ENCODE measurements around the gene FNDC3A.

FNDC3A gene

DNA sequence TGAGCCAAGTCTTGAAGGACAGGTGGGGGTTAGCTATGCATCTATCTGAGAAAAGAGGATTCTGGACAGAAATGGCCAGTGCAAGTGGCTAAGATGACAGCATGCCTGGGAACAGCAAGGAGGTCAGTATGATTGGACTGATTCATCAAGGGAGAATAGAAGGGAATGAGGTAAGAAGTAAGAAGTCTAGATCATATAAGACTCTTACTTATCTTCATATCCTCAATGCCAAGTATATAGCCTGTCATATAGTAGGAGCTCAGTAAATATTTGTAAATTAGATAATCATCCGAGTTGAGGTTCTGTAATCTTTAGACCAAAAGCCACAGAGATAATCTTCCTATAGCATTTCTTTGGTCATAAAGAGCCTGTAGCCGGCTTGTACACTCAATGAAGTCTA is 141.2 kb downstream of the FNDC3A start:
- TF ChIP-seq EP300 (IDR thresholded peaks at IDR 0.05; ENCODE audit: borderline replicate concordance) = no peak
- TF ChIP-seq, protein P1, sequence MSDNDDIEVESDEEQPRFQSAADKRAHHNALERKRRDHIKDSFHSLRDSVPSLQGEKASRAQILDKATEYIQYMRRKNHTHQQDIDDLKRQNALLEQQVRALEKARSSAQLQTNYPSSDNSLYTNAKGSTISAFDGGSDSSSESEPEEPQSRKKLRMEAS (IDR thresholded peaks at IDR 0.05) = no peak
- TF ChIP-seq, protein P2, sequence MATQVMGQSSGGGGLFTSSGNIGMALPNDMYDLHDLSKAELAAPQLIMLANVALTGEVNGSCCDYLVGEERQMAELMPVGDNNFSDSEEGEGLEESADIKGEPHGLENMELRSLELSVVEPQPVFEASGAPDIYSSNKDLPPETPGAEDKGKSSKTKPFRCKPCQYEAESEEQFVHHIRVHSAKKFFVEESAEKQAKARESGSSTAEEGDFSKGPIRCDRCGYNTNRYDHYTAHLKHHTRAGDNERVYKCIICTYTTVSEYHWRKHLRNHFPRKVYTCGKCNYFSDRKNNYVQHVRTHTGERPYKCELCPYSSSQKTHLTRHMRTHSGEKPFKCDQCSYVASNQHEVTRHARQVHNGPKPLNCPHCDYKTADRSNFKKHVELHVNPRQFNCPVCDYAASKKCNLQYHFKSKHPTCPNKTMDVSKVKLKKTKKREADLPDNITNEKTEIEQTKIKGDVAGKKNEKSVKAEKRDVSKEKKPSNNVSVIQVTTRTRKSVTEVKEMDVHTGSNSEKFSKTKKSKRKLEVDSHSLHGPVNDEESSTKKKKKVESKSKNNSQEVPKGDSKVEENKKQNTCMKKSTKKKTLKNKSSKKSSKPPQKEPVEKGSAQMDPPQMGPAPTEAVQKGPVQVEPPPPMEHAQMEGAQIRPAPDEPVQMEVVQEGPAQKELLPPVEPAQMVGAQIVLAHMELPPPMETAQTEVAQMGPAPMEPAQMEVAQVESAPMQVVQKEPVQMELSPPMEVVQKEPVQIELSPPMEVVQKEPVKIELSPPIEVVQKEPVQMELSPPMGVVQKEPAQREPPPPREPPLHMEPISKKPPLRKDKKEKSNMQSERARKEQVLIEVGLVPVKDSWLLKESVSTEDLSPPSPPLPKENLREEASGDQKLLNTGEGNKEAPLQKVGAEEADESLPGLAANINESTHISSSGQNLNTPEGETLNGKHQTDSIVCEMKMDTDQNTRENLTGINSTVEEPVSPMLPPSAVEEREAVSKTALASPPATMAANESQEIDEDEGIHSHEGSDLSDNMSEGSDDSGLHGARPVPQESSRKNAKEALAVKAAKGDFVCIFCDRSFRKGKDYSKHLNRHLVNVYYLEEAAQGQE (IDR thresholded peaks at IDR 0.05; ENCODE audit: low read depth) = no peak
- TF ChIP-seq TAF1 (IDR thresholded peaks at IDR 0.05; ENCODE audit: low read depth) = no peak
- no peak for TF ChIP-seq EGR1 (IDR thresholded peaks at IDR 0.05)

DNA sequence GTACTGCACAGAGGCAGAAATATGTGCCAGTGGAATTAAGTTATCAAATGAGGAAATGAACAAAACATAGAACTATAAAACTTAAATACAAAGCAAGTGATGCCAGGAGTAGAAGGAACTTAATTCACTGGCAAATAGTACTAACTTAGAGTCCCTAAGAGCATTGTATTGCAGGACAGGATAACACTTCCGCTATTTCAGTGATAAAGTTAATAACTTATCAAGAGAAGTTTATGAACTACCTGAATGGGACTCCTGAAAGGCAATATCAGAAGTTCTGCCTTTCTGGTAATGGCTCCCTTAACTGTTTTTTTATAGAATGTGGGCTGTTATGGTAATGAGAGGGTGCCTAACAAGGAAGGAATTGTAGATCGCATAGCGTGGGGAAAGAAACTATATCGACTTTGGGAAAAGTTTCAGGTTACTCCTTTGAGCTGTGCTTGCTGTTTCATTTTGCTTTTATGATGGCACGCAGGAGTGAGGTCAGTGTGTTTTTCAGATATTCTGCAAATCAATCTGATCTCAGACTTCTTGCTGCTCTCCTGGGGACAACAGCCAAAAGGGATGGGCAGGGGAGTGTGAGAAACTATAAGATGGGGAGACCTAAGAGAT is 149.1 kb downstream of the FNDC3A start:
- TF ChIP-seq, protein P3, sequence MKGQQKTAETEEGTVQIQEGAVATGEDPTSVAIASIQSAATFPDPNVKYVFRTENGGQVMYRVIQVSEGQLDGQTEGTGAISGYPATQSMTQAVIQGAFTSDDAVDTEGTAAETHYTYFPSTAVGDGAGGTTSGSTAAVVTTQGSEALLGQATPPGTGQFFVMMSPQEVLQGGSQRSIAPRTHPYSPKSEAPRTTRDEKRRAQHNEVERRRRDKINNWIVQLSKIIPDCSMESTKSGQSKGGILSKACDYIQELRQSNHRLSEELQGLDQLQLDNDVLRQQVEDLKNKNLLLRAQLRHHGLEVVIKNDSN (IDR thresholded peaks at IDR 0.05) = no peak
- TF ChIP-seq TAF1 (IDR thresholded peaks at IDR 0.05; ENCODE audit: low read depth) (no peak), FOXM1 (IDR thresholded peaks at IDR 0.05; ENCODE audit: borderline replicate concordance, low read depth) (no peak), TEAD4 (IDR thresholded peaks at IDR 0.05) (no peak), RAD21 (IDR thresholded peaks at IDR 0.05; ENCODE audit: low read depth) (no peak), CREB1 (IDR thresholded peaks at IDR 0.05; ENCODE audit: low read depth) (no peak), ZBTB7A (IDR thresholded peaks at IDR 0.05; ENCODE audit: low read depth) (no peak), NFIC (IDR thresholded peaks at IDR 0.05) (no peak), TCF12 (IDR thresholded peaks at IDR 0.05; ENCODE audit: low read depth) (no peak), YY1 (IDR thresholded peaks at IDR 0.05; ENCODE audit: low read depth) (no peak), EP300 (IDR thresholded peaks at IDR 0.05; ENCODE audit: borderline replicate concordance) (no peak), EGR1 (IDR thresholded peaks at IDR 0.05) (no peak)
- TF ChIP-seq, protein P1 (IDR thresholded peaks at IDR 0.05) = no peak

DNA sequence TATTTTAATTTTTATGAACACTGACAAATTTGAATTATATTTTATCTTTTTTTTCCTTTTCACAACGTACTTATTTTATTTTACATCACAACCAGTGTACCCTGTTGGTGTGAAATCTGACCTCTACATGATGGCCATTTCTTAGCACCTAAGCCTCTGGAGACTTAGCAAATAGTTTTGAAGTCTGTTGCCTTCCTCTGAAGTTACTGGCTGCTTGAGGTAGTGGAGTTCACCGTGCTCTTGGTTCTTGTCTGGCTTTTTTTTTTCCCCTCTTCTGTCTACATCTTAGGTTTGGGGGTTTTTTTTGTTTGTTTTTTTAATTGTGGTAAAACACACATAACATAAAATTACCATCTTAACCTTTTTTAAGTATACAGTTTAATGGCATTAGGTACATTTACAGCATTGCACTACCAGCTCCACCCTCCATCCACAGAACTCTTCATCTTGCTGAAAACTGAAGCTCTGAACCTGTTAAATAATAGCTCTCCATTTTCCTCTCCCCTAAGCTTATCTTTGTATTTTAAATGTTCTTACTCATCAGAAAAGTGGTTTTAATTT is 150.3 kb downstream of the FNDC3A start:
- TF ChIP-seq TEAD4 (IDR thresholded peaks at IDR 0.05) (no peak), RAD21 (IDR thresholded peaks at IDR 0.05; ENCODE audit: low read depth) (no peak), CEBPB (IDR thresholded peaks at IDR 0.05) (no peak), TAF1 (IDR thresholded peaks at IDR 0.05; ENCODE audit: low read depth) (no peak), EP300 (IDR thresholded peaks at IDR 0.05; ENCODE audit: borderline replicate concordance) (no peak), CREB1 (IDR thresholded peaks at IDR 0.05; ENCODE audit: low read depth) (no peak), FOXM1 (IDR thresholded peaks at IDR 0.05; ENCODE audit: borderline replicate concordance, low read depth) (no peak), EGR1 (IDR thresholded peaks at IDR 0.05) (no peak), YY1 (IDR thresholded peaks at IDR 0.05; ENCODE audit: low read depth) (no peak), TCF12 (IDR thresholded peaks at IDR 0.05; ENCODE audit: low read depth) (no peak), NFIC (IDR thresholded peaks at IDR 0.05) (no peak), ZBTB7A (IDR thresholded peaks at IDR 0.05; ENCODE audit: low read depth) (no peak)
- TF ChIP-seq, protein P3 (IDR thresholded peaks at IDR 0.05) = no peak
- TF ChIP-seq, protein P2 (IDR thresholded peaks at IDR 0.05; ENCODE audit: low read depth) = no peak
- TF ChIP-seq, protein P1 (IDR thresholded peaks at IDR 0.05) = no peak

DNA sequence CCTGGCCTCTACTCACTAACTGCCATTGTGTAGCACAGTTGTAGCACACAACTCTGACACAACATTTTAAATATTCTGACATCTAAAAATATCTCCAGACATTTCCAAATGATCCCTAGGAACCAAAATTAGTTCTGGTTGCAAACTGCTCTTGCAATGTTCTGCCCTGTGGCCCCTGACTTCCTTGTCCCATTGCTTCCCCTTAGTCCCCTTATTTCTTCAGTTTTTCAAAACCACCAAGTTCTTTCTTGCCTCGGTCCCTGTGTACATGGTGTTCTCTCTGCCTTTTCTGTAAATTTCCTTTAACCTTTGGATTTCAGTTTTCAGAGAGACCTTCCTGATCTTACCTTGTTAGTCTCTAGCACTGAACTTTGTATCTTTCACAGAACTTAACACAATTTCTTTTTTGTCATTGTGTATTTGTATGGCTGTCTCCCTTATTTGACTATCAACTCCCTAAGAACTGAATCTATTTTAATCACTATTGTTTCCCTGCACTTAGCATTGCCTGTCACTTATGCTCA is 156.8 kb downstream of the FNDC3A start:
- TF ChIP-seq, protein P2 (IDR thresholded peaks at IDR 0.05; ENCODE audit: low read depth) = no peak
- TF ChIP-seq EGR1 (IDR thresholded peaks at IDR 0.05) = no peak
- no peak for TF ChIP-seq CEBPB (IDR thresholded peaks at IDR 0.05)
- no peak for TF ChIP-seq TAF1 (IDR thresholded peaks at IDR 0.05; ENCODE audit: low read depth)
- TF ChIP-seq CREB1 (IDR thresholded peaks at IDR 0.05; ENCODE audit: low read depth) = no peak
- no peak for TF ChIP-seq TCF12 (IDR thresholded peaks at IDR 0.05; ENCODE audit: low read depth)
- TF ChIP-seq EP300 (IDR thresholded peaks at IDR 0.05; ENCODE audit: borderline replicate concordance) = no peak
